Activated CD4-positive, alpha-beta T cell treated with anti-CD3 and anti-CD28 coated beads, Interleukin-10, Interleukin-2, amounts not matched to agents 100 ng/mL and 50 ng/mL, durations not matched to agents 16 hours and 8 hours (primary cell): ENCODE measurements around the gene MSANTD2.
A peak's percentile ranks its signal among the peaks of the same experiment; 100 is the strongest.

Experiments
- DNase-seq: peaks from one replicate; pipeline ENCODE4 v3.0.0-alpha.2; 2020

Gene MSANTD2

DNA sequence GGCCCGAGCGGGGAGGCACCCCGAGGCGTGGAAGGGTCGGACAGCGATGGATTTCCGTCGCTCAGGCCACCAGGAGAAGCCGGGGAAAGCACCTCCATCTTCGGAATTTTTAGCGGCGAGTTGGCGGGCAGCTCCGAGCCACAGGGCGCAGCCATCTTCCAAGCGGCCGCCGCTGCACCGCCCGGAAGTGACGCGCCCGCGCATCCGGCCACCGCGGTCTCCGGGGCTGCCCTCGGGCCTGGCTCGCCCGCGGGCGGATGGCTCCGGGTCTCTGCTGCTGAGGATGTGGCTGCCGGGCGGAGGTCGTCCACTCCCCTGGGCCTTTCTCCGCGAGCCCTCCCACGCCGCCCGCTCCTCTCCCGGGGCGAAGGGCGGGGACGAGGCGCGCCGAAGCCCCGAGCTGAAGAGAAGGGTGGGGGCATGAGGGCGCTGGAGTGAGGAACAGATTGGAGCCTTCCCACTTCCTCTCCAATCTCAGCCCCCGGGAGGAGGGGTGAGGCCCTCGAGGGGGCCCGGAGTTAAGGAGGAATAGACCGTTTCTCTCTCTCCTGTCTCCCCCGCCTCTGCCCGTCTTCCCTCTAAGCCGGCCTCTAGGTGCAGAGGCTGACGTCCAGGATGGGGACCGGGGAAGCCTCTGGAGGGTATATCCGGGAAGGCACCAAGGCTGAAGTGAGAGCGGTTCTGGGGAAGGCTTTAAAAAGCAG lies at the start of gene MSANTD2:
TSS of gene MSANTD2 (minus strand) at position 181 of the 704 bp plus-strand sequence. CDS start at position 155, 26 bp downstream.
- peak; percentile 85 for DNase-seq

DNA sequence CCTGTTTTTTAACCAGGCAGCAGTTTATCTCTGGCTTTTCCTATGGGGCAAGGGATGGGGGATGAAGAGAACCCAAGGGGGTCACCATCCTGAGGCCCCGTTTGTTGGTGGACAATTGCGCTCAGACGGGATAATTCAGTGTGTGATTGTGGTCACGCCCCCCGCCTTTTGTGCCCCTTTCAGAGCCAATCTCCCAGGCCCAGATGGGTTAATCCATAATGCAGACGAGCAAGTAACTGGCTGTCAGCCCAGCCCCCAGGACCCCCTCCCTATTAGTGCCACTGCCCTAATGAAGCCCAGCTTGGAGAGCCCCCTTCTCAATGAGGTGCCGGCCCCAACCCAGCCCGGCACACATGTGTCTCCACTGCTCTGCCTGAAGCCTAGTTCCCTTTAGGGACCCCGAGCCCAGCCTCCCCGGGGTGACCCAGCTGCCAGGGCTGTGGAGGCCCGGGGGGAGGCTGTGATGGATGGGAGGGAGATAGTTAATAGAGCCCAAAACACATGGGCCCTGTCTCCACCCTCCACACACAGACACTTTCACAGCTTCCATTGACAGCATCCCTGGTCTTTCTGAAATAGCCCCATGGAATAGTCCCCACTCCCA lies 46.0 kb upstream of the MSANTD2 start:
- no peak for DNase-seq

DNA sequence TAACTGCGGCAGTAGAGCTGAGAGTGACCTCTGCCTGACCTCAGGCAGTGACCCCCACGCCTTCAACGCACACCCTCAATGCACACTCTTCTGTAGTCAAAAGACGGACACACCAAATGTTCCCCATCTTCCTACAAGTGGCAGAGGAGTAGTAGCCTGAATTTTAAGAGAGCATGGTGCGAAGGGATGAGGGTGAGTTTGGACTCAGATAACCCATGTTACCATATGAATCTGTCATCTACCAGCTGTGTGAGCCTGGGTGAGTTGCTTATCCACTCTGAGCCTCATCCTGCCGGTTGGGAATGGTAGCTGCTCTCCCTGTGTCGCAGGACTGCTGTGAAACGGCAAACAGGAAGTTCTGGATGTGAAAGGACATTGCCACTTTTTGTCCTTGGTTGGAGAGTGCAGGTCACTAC lies 44.5 kb upstream of the MSANTD2 start:
- no peak for DNase-seq

DNA sequence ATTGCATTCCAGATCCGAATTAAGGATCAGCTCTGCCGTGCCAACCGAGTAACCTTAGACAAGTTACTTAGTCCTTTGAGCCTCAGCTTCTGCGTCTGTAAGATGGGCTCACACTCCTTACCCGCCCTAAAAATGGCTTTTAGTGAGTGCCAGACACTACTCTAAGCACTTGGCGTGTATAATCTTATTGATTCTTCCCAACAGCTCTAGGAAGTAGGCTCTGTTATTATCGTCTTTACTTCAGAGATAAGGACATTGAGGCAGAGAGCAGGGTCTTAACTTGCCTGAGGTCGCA lies 43.4 kb upstream of the MSANTD2 start:
- no peak for DNase-seq

DNA sequence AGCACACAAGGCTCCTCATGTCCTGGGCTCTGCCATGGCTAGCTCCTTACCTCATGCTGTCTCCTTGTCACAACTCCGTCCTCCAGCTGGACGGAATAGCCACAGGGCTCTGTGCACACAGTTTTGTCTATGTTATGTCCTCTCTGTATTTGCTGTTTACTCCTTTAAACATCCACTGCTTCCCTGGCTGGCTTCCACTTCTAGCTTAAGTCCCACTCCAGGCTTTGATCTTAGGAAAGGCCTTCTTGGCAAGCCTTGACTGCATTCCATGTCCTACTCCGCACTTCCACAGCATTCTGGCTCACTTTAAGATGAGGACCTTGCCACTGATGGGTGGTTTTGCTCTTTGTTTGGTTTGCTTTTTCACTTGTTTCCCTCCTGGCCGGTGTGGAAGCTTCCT lies 42.1 kb upstream of the MSANTD2 start:
- DNase-seq = no peak

DNA sequence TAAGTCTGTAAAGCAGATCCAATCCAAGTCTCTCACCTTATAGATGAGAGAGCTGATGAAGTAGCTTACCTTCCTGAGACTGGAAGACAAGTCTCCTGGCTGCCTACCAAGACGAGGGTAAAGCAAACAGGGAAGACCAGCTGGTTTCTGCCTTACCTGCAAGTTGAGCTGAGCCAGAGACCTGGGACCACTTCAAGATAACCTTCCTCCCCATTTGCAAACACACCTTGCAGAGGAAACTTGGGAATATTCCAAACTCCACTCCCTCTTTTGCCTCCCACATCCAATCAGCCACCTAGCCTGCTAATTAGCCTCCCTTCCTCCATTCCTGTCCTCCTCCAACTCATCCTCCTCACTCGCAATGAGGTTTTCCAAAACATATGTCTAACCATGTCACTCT lies 41.6 kb upstream of the MSANTD2 start:
- DNase-seq = no peak

DNA sequence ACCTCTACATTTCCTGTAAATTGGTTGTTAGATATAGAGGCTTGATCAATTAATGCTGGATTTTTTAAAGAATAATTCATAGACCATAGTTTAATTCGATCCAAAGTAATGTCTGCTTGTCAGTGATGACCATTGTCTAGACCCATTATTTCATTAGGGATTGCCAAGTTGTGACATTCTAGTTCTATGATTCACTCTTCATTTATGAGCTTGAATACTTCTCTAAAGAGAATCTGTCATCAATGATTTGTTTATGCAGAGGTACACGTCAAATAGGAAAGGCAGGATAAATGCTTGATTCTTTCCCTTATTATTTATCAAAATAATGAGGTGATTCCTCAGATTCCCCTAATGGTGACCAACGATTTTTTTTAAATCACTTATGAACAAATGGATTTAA lies 41.0 kb upstream of the MSANTD2 start:
- DNase-seq = no peak

DNA sequence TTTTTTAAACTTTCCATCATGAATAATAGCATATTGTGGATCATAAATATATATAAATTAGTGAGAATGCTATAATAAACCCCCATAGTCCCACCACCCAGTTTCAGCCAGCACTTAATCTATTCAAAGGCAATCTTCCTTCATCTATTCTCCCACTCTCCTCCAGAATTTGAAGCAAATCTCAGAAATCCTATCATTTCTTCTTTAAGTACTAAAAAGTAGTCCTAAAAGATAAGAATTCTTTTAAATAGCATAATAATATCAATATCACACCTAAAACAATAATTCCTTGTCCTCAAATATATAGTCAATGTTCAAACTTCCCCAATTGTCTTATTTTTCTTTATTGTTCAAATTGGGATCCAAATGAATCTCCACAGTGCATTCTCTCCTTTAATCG lies 40.5 kb upstream of the MSANTD2 start:
- no peak for DNase-seq

DNA sequence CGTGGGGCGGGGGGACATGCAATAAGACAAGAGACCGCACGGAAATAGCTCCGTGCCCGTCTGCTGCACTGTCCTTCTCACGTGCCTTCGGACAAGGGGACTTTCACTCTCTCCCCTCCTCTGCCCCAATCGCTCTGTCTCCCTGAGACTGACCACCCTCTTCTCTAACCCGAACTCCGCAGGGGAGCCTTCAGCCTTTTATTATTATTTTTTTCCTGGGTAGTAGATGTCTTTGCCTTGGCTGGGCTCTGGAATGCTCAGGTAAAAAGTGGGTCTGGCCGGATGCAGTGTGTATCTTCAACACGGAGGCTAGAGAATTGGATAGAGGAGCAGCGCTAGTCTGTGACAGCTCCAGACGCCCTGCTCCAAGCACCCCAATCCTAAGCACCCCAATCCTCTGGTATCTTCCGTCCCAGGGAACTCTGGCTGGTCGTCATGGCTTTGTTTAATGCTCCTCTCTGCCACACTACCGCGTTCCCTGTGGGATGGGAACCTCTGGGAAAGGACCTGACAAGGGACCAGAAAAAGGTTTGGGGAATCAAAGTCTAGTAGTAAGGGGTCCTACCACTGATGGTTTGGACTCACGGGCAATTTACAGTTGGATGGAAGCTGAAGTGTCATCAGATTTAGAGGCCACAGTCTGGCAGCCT lies 39.9 kb upstream of the MSANTD2 start:
- no peak for DNase-seq

DNA sequence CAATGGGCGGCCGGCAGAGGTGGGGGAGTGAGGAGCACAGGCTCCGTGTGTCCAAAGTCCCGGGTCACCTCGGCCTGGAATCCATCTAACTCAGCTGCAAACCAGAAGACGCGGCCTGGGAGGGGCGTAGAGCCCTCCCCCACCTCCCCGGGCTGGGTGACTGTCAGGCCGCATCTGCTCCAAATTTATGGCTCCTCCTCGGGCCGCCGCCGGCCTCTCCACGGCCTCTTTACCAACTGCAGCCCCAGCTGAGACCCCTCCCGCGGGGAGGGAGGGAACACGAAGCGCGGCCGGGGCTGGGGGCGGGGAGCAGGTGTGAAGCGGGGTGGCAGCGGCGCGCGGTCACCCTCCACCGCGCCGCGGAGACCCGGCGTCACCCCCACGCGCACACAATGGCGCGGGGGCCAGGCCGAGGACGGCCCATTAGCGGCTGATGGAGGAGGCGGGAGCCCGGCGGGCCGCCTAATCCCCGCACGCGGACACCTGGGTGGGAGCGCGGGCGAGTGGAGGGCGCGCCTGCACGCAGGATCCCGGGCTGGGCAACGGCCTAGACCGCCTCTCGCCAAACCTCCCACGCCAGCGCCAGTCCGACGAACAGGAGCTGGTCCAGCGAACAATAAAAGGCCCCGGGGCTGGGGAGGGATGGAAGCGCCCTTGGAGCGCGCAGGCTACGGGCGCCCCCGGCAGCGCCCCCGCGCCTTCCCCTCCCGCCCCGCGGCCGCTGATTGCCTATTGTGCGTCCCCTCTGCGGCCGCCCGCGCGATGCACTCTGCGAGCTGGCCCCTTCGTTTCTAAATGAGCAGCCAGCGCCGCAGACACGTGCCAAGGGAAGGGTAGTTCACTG lies 39.1 kb upstream of the MSANTD2 start:
- no peak for DNase-seq

DNA sequence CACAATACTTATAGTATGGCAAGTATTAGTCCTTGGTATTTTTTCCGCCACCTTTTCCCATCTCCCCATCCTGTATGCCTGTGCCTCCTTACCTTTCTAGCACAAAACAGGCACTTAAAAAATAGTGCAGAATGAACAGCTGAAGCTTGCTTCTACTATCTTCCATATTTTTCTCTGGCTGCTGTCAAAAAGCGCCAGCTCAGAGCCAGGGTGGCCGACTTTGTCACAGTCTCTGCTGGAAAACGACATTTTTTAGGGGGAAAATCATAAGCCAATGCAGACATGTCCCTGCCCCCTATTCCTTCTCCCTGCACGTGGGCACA lies 38.6 kb upstream of the MSANTD2 start:
- DNase-seq = no peak

DNA sequence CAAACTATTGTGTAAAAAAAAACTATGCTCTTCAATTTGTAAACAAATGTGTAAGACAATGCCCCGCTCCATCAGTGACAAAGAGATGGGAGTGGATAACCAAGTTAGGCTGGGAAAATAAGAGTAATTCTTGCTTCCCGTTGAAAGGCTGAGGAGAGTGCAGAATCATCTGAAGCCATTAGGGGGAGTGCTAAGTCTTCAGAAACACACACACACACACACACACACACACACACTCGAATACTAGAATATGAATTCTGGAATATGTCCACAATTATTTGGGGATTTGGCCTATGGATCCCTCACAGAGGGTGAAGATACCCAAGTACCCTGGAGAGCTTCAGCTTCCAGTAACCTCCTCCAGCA lies 37.3 kb upstream of the MSANTD2 start:
- peak; percentile 38 for DNase-seq

DNA sequence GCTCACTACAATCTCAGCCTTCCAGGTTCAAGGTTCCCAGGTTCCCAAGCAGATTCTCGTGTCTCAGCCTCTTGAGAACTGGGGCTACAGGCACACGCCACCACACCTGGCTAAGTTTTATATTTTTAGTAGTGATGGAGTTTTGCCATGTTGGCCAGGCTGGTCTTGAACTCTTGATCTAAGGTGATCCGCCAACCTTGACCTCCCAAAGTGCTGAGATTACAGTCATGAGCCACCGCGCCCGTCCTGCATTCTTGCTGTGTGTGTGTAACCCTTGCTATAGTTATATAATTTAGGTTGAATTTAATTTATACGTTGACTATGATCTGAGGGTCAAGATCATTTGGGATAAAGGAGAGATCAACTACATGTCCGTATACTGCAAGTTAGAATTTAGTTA lies 35.7 kb upstream of the MSANTD2 start:
- DNase-seq = no peak

DNA sequence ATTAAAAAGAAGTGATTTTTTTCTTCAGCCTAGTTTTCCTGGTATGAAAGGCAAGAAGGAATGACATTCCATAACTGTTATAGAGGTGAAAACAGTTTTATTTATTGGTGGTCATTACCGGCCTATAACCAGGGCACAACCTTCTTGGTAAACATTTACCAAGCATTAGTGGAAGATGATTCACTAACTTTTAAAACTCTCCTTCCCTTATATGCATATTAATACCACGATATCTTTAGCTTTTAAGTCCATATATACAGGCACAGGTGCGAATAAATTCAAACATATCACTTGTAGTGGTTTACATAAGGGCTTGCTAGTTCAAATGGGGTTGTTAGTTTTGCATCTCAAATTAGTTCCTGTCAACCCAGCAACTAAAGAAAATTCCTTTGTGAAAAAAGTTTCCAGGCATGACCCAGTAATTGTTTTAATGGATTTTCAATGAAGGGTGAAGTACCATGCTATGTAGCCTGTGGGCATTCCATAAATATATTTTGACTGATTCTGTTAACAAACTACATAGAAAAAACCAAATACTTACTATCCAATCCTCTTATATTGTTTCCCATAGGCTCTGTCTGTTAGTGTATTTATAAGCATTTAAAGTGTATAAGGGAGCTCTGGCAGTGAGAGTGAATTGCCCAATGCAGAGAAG lies 34.4 kb upstream of the MSANTD2 start:
- DNase-seq = no peak

DNA sequence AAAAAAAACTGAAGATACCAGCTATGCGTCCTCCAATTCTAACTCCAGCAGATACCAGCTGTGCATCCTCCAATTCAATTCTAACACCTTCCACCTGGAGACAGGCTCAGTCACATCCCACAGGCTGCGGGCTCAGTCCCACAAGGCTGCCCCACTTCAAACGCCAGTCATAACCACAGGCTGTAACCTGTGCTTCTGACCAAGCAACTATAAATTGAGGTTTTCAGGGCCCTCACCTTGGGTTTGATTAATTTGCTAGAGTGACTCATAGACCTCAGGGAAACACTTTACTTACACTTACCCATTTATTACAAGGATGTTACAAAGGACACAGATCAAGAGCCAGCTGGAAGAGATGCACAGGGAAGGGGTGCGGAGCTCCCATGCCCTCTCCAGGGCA lies 32.4 kb upstream of the MSANTD2 start:
- no peak for DNase-seq

DNA sequence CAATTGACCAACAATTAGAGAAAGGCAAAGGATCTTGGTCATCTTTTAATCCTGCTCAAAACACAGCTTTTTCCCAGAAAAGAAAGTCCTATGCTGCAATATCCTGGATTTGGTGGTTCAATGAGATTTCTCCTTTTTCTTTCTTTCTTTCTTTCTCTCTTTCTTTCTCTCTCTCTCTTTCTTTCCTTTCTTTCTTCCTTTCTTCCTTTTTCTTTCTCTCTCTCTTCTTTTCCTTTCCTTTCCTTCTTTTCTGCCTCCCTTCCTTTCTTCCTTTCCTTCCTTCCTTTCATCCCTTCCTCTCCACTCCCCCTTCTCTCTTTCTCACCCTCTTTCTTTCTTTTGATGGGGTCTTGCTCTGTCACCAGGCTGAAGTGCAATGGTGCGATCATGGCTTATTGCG lies 31.7 kb upstream of the MSANTD2 start:
- DNase-seq = no peak

DNA sequence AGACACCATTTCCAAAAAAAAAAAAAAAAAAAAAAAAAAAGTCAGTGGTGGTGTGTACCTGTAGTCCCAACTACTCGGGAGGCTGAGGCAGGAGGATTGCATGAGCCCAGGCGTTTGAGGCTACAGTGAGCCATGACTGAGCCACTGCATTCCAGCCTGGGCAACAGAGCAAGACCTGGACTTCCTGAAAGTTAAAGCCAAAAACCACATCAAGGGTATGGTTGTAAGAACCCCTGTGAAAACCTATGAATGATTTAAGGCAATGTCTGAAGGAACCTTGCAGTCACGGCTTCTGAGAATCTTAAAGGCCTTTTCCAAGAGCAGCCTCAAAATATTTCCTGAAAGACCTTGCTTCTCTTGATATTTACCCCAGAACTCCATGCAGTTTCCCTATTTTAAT lies 30.5 kb upstream of the MSANTD2 start:
- no peak for DNase-seq

DNA sequence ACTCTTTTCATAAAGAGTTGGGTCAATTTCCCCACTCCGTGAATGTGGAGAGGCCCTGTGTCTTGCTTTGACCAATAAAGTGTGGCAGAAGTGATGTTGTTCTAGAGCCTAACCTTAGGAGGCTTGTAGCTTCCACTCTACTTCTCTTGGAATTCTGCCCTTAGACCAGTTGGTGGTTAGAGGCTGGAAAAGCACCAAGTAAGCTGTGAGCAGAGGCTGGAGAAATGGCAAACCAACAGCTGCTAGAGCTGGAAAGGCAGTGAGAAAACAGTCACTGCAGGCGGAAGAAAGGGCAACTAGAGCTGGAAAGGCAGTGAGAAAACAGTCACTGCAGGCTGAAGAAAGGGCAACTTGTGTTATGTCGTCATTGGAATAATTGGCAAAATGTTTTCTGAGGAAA lies 29.8 kb upstream of the MSANTD2 start:
- DNase-seq = no peak

DNA sequence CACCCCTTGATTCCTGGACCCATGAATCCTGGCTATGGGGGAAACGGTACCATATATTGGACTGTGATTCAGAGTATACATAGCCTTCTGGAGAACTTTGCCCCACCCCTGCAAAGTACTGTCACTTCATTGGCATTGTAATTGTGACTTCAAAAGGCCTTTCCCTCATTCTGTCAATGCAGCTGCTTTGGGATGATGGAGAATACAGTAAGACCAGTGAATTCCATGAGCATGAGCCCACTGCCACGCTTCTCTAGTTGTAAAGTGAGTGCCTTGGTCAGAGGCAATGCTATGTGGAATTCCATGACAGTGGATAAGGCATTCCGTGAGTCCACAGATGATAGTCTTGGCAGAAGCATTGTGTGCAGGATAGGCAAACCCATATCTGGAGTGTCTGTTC lies 25.7 kb upstream of the MSANTD2 start:
- DNase-seq = no peak

DNA sequence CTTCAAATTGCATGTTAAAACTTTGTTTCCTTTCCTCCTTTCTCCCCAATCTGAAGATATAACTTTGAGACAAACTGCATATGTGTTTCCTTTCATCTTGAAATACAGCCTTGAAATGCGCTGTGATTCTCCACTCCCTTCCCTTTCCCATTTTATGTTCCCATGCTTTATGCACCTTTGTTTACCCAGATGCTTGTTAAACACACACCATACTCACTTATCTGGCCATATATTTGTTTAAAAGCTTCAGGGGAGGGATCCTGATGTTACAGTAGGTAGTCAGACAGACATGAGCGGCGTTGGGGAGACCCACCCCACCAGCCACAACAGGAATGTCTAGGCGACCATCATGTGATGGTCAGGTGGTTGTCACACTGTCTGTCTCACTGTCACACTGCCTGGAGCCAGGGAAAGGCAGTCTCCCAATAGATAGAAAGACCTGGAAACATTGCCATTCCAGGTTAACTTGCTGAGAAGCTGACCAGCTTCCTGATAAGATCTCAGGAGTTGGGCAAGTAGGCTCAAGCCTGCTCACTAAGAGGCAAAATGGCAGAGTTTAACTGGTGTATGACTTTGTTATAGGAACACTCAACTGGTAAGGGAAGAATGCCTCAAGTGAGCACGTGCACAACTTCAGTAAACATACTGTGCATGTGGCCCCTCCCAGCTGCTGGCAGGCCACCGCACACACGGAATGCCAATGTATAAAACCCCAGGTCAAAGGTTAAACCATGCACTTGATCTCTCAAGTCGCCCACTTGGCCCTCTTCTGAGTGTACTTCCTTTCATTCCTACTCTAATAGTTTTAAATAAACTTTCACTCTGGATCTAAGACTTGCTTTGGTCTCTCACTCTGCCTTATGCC lies 23.5 kb upstream of the MSANTD2 start:
- no peak for DNase-seq

DNA sequence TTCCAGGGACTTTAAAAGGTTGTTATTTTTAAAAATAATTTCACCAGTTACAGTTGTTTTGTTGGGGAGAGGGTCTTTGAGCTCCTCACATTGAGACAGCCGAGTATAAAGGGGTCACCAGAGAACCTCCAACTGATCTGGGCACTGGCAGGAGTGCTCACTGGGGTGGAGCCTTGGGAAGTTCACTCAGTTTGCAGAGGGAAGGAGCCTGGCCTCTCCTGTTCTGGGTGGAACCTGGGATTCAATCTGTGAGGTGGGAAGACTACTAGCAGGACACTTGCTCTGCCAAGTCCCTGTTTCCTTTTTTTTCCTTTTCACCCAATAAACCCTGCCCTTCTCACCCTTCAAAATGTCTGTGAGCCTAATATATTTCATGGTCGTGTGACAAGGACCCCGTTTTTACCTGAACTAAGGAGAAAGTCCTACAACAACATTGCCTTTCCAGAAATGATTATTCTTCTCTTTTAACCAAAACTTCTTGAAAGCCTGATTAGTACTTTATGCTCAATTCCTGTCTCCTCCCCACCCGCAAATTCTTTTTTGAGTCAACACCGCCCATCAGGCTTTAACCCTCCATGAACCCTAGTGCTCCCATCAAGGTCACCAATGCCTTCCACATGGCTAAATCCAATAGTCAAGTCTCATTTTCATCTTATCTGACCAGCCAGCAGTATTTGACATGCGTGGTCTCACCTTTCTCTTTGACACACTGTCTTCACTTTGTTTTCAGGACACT lies 22.0 kb upstream of the MSANTD2 start:
- no peak for DNase-seq

DNA sequence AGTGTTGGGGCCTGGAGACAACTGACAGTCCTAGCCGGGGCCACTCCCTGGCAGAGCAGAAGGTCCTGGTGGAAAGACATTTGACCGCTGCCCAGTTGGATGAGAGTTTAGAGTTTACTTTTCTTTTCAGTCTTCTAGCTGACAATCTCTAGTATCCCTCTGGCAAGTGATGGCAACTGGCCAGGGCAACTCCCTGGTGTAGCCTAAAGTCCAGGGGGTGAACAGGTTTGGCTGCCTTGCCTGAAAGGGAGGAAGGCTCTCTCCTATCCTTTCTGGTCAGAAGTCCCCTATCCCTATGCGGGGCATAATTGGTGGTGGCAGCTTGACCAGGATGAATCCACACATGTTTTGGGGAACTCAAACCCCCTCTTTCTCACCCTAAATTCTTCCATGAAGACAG lies 16.8 kb upstream of the MSANTD2 start:
- DNase-seq = no peak
